Measurements from ENCODE around the gene P4HA2. TPM values are rescaled to one million over a fixed set of nuclear protein-coding genes. Genes with fewer than 3 reads are reported as not detected.

P4HA2 gene
- total and polyA plus RNA-seq, 2 experiments from 2014 or later = 5.9 to 8.0 TPM

GRCh38 chr5:132234684-132235062 is 7.0 kb upstream of the P4HA2 start (continued):
- no peak for TF ChIP-seq REST (IDR thresholded peaks at IDR 0.05; ENCODE audit: unreplicated experiment)
- TF ChIP-seq POLR2AphosphoS5 (IDR thresholded peaks at IDR 0.05; ENCODE audit: low read depth) = no peak
- TF ChIP-seq CREB1 (CRISPR knock-in tag; IDR thresholded peaks at IDR 0.05; ENCODE audit: low read depth) = no peak
- TF ChIP-seq, protein P1, sequence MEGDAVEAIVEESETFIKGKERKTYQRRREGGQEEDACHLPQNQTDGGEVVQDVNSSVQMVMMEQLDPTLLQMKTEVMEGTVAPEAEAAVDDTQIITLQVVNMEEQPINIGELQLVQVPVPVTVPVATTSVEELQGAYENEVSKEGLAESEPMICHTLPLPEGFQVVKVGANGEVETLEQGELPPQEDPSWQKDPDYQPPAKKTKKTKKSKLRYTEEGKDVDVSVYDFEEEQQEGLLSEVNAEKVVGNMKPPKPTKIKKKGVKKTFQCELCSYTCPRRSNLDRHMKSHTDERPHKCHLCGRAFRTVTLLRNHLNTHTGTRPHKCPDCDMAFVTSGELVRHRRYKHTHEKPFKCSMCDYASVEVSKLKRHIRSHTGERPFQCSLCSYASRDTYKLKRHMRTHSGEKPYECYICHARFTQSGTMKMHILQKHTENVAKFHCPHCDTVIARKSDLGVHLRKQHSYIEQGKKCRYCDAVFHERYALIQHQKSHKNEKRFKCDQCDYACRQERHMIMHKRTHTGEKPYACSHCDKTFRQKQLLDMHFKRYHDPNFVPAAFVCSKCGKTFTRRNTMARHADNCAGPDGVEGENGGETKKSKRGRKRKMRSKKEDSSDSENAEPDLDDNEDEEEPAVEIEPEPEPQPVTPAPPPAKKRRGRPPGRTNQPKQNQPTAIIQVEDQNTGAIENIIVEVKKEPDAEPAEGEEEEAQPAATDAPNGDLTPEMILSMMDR (conservative IDR thresholded peaks at IDR 0.05; ENCODE audit: low read depth in 2 of 2) = no peak
- no peak for TF ChIP-seq EZH2 (IDR thresholded peaks at IDR 0.05; ENCODE audit: low read depth, unreplicated experiment)
- no peak for TF ChIP-seq ETS1 (IDR thresholded peaks at IDR 0.05)
- TF ChIP-seq NANOG (IDR thresholded peaks at IDR 0.05; ENCODE audit: borderline replicate concordance) = no peak
- no peak for TF ChIP-seq ZNF114 (CRISPR knock-in tag; IDR thresholded peaks at IDR 0.05)
- TF ChIP-seq STAT1 (IDR thresholded peaks at IDR 0.05; ENCODE audit: unreplicated experiment) = no peak
- no peak for TF ChIP-seq ZNF331 (CRISPR knock-in tag; IDR thresholded peaks at IDR 0.05; ENCODE audit: low read depth)

- peaks cover 3% of the 10 kb centered on the region; the same call in 1 of the 2 replicates for H3K27me3 ChIP-seq (ENCODE audit: insufficient read depth)
- no peak overlapping the region for H3K4me2 ChIP-seq
- Mint-ChIP-seq H3K9me3 (no peaks in the 10 kb centered on the region), H3K4me1 (peaks cover under 1% of the 10 kb centered on the region; the same call in 1 of the 3 replicates), H3K27me3 (ENCODE audit: insufficient read depth, low read depth, poor library complexity) (peaks cover 14% of the 10 kb centered on the region), H3K27ac (no peak overlapping the region), H3K36me3 (ENCODE audit: low read depth) (no peaks in the 10 kb centered on the region), H3K4me3 (no peak overlapping the region)
- H3K79me2 ChIP-seq (replicated peaks; ENCODE audit: insufficient read depth) = no peaks in the 10 kb centered on the region
- H3K27ac ChIP-seq (ENCODE audit: low read depth) = no peak overlapping the region
- no peak for DNase-seq (ENCODE audit: low spot score)
- no peaks in the 10 kb centered on the region for H3K4me1 ChIP-seq (ENCODE audit: insufficient read depth)
- no peaks in the 10 kb centered on the region for H3F3A ChIP-seq (replicated peaks; ENCODE audit: low read depth)
- H3K36me3 ChIP-seq (ENCODE audit: insufficient read depth) = no peaks in the 10 kb centered on the region
- no peak overlapping the region for H2AFZ ChIP-seq
- H3K4me3 ChIP-seq = no peak overlapping the region
- H3K9me2 ChIP-seq (ENCODE audit: insufficient read depth) = no peaks in the 10 kb centered on the region
- H4K20me1 ChIP-seq (replicated peaks; ENCODE audit: insufficient read depth) = no peaks in the 10 kb centered on the region
- no peak for ATAC-seq
- TF ChIP-seq ETS1 (IDR thresholded peaks at IDR 0.05) (no peak), EZH2 (IDR thresholded peaks at IDR 0.05; ENCODE audit: low read depth, unreplicated experiment) (no peak), STAT1 (IDR thresholded peaks at IDR 0.05; ENCODE audit: unreplicated experiment) (no peak), NANOG (IDR thresholded peaks at IDR 0.05; ENCODE audit: borderline replicate concordance) (no peak), REST (IDR thresholded peaks at IDR 0.05; ENCODE audit: unreplicated experiment) (no peak)
Measured at GRCh38 chr5:132233811-132234683, 6.4 kb upstream of the P4HA2 start.

All from GM23338 (cell line).